ENCODE results near the gene ST6GALNAC3.
"Not testable (repeated sequence)": the region's sequence is repeated elsewhere in the genome, so short reads cannot be mapped to it uniquely, and the experiment has no call there.

Gene ST6GALNAC3

DNA sequence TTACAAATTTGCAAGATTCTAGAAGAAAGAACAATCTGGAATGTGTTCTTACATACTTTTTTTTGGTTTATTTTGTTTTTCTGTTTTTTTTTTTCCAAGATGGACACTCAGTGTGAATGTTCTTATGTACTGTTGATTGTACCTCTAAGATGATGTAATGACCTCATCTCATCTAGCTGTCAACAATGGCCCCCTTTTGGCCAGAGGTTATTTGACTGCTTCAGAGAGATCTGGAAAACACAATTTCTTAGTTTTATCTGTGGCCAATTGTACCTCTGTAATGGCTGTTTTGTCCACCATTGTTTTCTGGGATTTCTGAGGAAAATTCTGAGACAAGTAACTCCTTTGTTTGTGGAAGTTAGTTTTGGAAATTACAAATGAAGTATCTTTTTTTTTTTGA is 38.9 kb downstream of the ST6GALNAC3 start:
- Histone ChIP-seq H3K9me3 (ENCODE audit: insufficient read depth, low read length) (no peaks in the 10 kb centered on the region), H3K4me1 (ENCODE audit: low read length) (no peaks in the 10 kb centered on the region), H4K20me1 (ENCODE audit: insufficient read depth, low read length) (no peaks in the 10 kb centered on the region), H3K27ac (ENCODE audit: low read length) (no peak overlapping the region), H3K4me2 (ENCODE audit: low read length) (no peak overlapping the region), H2AFZ (ENCODE audit: low read depth, low read length) (no peak overlapping the region), H3K9ac (ENCODE audit: low read length) (no peak overlapping the region), H3K36me3 (replicated peaks; ENCODE audit: low read depth, low read length) (no peaks in the 10 kb centered on the region), H3K4me3 (ENCODE audit: low read length) (no peak overlapping the region), H3K79me2 (ENCODE audit: low read length) (no peaks in the 10 kb centered on the region), H3K27me3 (ENCODE audit: low read depth, low read length) (no peaks in the 10 kb centered on the region)
- TF ChIP-seq EZH2phosphoT487 (IDR thresholded peaks at IDR 0.05; ENCODE audit: low read depth) (no peak), CTCF (IDR thresholded peaks at IDR 0.05; ENCODE audit: low read depth, low read length) (no peak)

DNA sequence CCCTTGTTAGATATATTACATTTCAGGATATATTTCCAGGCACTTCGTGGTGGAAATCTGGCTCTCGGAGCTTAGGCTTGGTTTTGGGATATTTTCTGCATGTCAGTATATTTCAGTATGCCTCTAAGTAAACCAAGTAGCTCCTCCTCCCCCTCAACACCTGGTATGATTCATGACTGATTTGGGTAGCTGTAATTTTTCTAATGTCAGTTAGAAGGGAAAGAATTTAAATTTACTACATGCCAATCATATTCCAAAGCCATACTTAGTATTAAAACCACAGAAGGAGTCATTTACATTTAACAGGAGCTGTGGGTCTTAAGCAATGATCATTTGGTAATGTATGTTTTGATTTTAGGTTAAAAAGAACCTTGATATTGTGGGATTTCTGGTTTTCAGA is 40.6 kb downstream of the ST6GALNAC3 start:
- Histone ChIP-seq H3K36me3 (replicated peaks; ENCODE audit: low read depth, low read length) (no peaks in the 10 kb centered on the region), H4K20me1 (ENCODE audit: insufficient read depth, low read length) (no peaks in the 10 kb centered on the region), H3K27me3 (ENCODE audit: low read depth, low read length) (no peaks in the 10 kb centered on the region), H3K79me2 (ENCODE audit: low read length) (no peaks in the 10 kb centered on the region), H3K9ac (ENCODE audit: low read length) (no peak overlapping the region), H3K4me2 (ENCODE audit: low read length) (no peak overlapping the region), H3K27ac (ENCODE audit: low read length) (no peak overlapping the region), H3K9me3 (ENCODE audit: insufficient read depth, low read length) (no peaks in the 10 kb centered on the region), H2AFZ (ENCODE audit: low read depth, low read length) (no peak overlapping the region), H3K4me1 (ENCODE audit: low read length) (no peaks in the 10 kb centered on the region), H3K4me3 (ENCODE audit: low read length) (no peak overlapping the region)
- TF ChIP-seq EZH2phosphoT487 (IDR thresholded peaks at IDR 0.05; ENCODE audit: low read depth), result no peak
- TF ChIP-seq CTCF (IDR thresholded peaks at IDR 0.05; ENCODE audit: low read depth, low read length), result no peak

GRCh38 chr1:76121850-76122249 is 47.3 kb downstream of the ST6GALNAC3 start:
- Histone ChIP-seq H3K4me1 (ENCODE audit: low read length) (no peaks in the 10 kb centered on the region), H3K9me3 (ENCODE audit: insufficient read depth, low read length) (no peaks in the 10 kb centered on the region), H3K79me2 (ENCODE audit: low read length) (no peaks in the 10 kb centered on the region), H3K36me3 (replicated peaks; ENCODE audit: low read depth, low read length) (no peaks in the 10 kb centered on the region), H3K4me2 (ENCODE audit: low read length) (no peak overlapping the region), H4K20me1 (ENCODE audit: insufficient read depth, low read length) (no peaks in the 10 kb centered on the region), H3K27me3 (ENCODE audit: low read depth, low read length) (no peaks in the 10 kb centered on the region), H3K27ac (ENCODE audit: low read length) (no peak overlapping the region), H3K9ac (ENCODE audit: low read length) (no peak overlapping the region), H3K4me3 (ENCODE audit: low read length) (no peak overlapping the region), H2AFZ (ENCODE audit: low read depth, low read length) (no peak overlapping the region)
- no peak for TF ChIP-seq EZH2phosphoT487 (IDR thresholded peaks at IDR 0.05; ENCODE audit: low read depth)
- no peak for TF ChIP-seq CTCF (IDR thresholded peaks at IDR 0.05; ENCODE audit: low read depth, low read length)

DNA sequence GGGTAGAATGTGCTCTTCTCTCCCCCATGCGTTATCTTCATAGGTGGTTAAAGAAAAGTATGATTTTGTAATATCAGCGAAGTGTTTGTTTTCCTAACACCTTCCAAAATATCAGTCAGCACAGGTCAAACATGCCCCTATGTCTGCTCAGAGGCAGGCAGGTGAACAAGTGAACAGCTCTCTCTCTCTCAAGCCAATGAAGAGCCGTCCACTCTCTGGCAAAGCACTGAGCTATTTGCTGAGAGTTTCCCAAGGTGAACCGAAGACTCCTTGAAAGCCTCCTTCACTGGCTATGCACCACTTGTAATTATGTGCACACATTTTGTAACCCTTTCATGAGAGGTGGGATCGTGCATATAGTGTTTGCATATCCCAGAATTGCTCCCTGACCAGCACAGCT is 47.7 kb downstream of the ST6GALNAC3 start:
- Histone ChIP-seq H3K4me2 (ENCODE audit: low read length) (no peak overlapping the region), H3K9ac (ENCODE audit: low read length) (no peak overlapping the region), H4K20me1 (ENCODE audit: insufficient read depth, low read length) (no peaks in the 10 kb centered on the region), H3K4me1 (ENCODE audit: low read length) (no peaks in the 10 kb centered on the region), H3K4me3 (ENCODE audit: low read length) (no peak overlapping the region), H3K27me3 (ENCODE audit: low read depth, low read length) (no peaks in the 10 kb centered on the region), H2AFZ (ENCODE audit: low read depth, low read length) (no peak overlapping the region), H3K36me3 (replicated peaks; ENCODE audit: low read depth, low read length) (no peaks in the 10 kb centered on the region), H3K9me3 (ENCODE audit: insufficient read depth, low read length) (no peaks in the 10 kb centered on the region), H3K27ac (ENCODE audit: low read length) (no peak overlapping the region), H3K79me2 (ENCODE audit: low read length) (no peaks in the 10 kb centered on the region)
- TF ChIP-seq EZH2phosphoT487 (IDR thresholded peaks at IDR 0.05; ENCODE audit: low read depth) (no peak), CTCF (IDR thresholded peaks at IDR 0.05; ENCODE audit: low read depth, low read length) (no peak)

DNA sequence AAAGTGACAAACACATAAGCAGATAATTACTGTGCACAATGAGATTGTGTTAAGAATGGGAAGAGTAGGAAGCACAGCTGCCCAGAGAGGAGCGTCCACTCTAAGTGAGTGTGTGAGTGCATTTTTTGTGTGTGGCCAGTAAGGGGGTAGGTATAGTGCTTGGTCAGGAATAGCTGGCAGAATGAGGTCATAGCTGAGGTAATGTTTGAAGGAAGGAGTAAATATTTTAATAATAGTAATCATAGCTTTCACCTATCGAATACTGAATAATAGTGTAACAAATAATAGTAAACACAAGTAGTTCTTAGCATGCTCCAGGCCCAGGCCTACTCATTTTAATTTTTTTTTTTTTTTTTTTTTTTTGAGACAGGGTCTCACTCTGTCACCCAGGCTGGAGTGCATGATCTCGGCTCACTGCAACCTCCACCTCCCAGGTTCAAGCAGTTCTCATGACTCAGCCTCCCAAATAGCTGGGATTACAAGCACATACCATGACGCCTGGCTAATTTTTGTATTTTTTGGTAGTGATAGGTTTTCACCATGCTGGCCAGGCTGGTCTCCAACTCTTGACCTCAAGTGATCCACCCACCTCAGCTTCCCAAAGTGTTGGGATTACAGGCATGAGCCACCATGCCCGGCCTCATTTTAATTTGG is 49.0 kb downstream of the ST6GALNAC3 start:
- not testable (repeated sequence) for H3K27ac ChIP-seq (ENCODE audit: low read length)

More for the DNA sequence above, 49.0 kb downstream of the ST6GALNAC3 start:
- not testable (repeated sequence) for H2AFZ ChIP-seq (ENCODE audit: low read depth, low read length); H3K9ac ChIP-seq (ENCODE audit: low read length); H3K79me2 ChIP-seq (ENCODE audit: low read length); H3K4me3 ChIP-seq (ENCODE audit: low read length); H3K4me1 ChIP-seq (ENCODE audit: low read length); H3K9me3 ChIP-seq (ENCODE audit: insufficient read depth, low read length); H3K4me2 ChIP-seq (ENCODE audit: low read length); H3K36me3 ChIP-seq (replicated peaks; ENCODE audit: low read depth, low read length); H4K20me1 ChIP-seq (ENCODE audit: insufficient read depth, low read length); H3K27me3 ChIP-seq (ENCODE audit: low read depth, low read length)
